HepG2 (cell line): ENCODE results near the gene AXIN1. TPM values are rescaled to one million over a fixed set of nuclear protein-coding genes. Genes with fewer than 3 reads are reported as not detected.
A peak's percentile ranks its signal among the peaks of the same experiment; 100 is the strongest.

Source experiments
- ATAC-seq: fragments of 200-7000 bp; cut with Tn5 transposase; 3 replicates; pipeline ENCODE4 v1.9.1; 2020; ENCODE audit warnings: mild to moderate bottlenecking, moderate library complexity
- BruUV-seq: library from RNA; stranded (reverse); fragments of 400-500 nt; replicated peaks from 2 replicates; lab custom pipeline; 2021; lab: Mats Ljungman, UMichigan
- CTCF ChIA-PET: fragments of 300-600 bp; formaldehyde crosslinking; extraction: SDS; loops from one replicate; lab custom pipeline; 2021; ENCODE audit warnings: low total read pairs, inconsistent platforms, low intra/inter-chr PET ratio; lab: Yijun Ruan, JAX
- POLR2A ChIA-PET: fragments of 350-600 bp; sonication (Branson Sonifier 250); formaldehyde crosslinking; loops from one replicate; lab custom pipeline; 2020; ENCODE audit warnings: antibody characterized with exemption, inconsistent platforms; lab: Yijun Ruan, JAX
- DNase-seq: peaks from one replicate; pipeline ENCODE4 v3.0.0-alpha.2; 2015; ENCODE audit warnings: low spot score
- FAIRE-seq: peaks from 3 replicates; lab custom pipeline; 2011; peaks lifted over from hg19 to GRCh38; lab: Jason Lieb, UNC
- H2AFZ ChIP-seq: one replicate; pipeline ENCODE4 v1.6.1; 2011; ENCODE audit warnings: low read length, inconsistent platforms
- H3K27ac ChIP-seq: fragments of 300-600 bp; 3 replicates; pipeline ENCODE4 v1.8.0; 2011; ENCODE audit warnings: mixed run types, mild to moderate bottlenecking, mixed read lengths, low read length, inconsistent platforms; ENCODE audit not compliant: insufficient read depth; ENCODE audit errors: extremely low read length
- H3K27me3 ChIP-seq, 2 experiments: fragments of 200-600 bp in 1 of 2; 2 replicates in 1 of 2; 3 replicates in 1 of 2; pipeline versions ENCODE4 v1.6.0 to v1.8.0; 2011; ENCODE audit warnings: low read length in 2 of 2, mild to moderate bottlenecking in 2 of 2, moderate library complexity in 2 of 2, inconsistent platforms in 1 of 2; ENCODE audit not compliant: insufficient read depth in 2 of 2, control insufficient read depth in 1 of 2
- H3K36me3 ChIP-seq, 2 experiments: fragments of 200-600 bp in 1 of 2; replicated peaks in 1 of 2; 2 replicates in 1 of 2; 3 replicates in 1 of 2; pipeline versions ENCODE4 v1.5.1 to v1.8.0; 2011; ENCODE audit warnings: low read length in 2 of 2, inconsistent platforms in 1 of 2; ENCODE audit not compliant: insufficient read depth in 2 of 2, control insufficient read depth in 1 of 2
- H3K4me1 ChIP-seq: 2 replicates; pipeline ENCODE4 v1.5.1; 2012; ENCODE audit warnings: low read length, inconsistent platforms; ENCODE audit not compliant: insufficient read depth
- H3K4me2 ChIP-seq: 2 replicates; pipeline ENCODE4 v1.6.0; 2011; ENCODE audit warnings: low read depth, low read length, inconsistent platforms
- H3K4me3 ChIP-seq, 3 experiments: fragments of 200-600 bp in 1 of 3; sonication (generic), shearing (Covaris generic) in 1 of 3; replicated peaks in 1 of 3; 2 replicates each; pipeline ENCODE4 v1.5.1; 2011 to 2016; ENCODE audit warnings: low read length in 3 of 3, inconsistent platforms in 2 of 3, low read depth in 2 of 3, mild to moderate bottlenecking in 2 of 3, control low read depth in 1 of 3, mixed read lengths in 1 of 3; ENCODE audit not compliant: insufficient read depth in 1 of 3
- H3K79me2 ChIP-seq: one replicate; pipeline ENCODE4 v1.6.1; 2011; ENCODE audit warnings: low read length, inconsistent platforms; ENCODE audit not compliant: insufficient read depth
- H3K9ac ChIP-seq: 2 replicates; pipeline ENCODE4 v1.6.0; 2011; ENCODE audit warnings: mild to moderate bottlenecking, low read depth, low read length, inconsistent platforms; ENCODE audit not compliant: insufficient read depth
- H3K9me3 ChIP-seq: 2 replicates; pipeline ENCODE4 v1.5.1; 2012; ENCODE audit warnings: mild to moderate bottlenecking, low read length
- H4K20me1 ChIP-seq: 2 replicates; pipeline ENCODE4 v1.6.0; 2011; ENCODE audit warnings: inconsistent platforms, mild to moderate bottlenecking, low read length, moderate library complexity; ENCODE audit not compliant: insufficient read depth
- KLF6 ChIP-seq: IDR thresholded peaks from 2 replicates; pipeline ENCODE4 v1.8.0; 2016; ENCODE audit warnings: missing biosample characterization, missing genetic modification reagents
- NRL ChIP-seq: sonication (generic); formaldehyde crosslinking; IDR thresholded peaks from 2 replicates; pipeline ENCODE4 v1.5.0; 2020; ENCODE audit warnings: missing genetic modification reagents, mild to moderate bottlenecking, moderate library complexity, borderline replicate concordance
- RFX1 ChIP-seq: fragments of 450-650 bp; IDR thresholded peaks from 2 replicates; pipeline ENCODE4 v1.6.1; 2017
- SOX5 ChIP-seq: IDR thresholded peaks from 2 replicates; pipeline ENCODE4 v1.6.1; 2016; ENCODE audit warnings: borderline replicate concordance
- ZNF121 ChIP-seq: sonication (generic); formaldehyde crosslinking; IDR thresholded peaks from 2 replicates; pipeline ENCODE4 v1.5.0; 2020; ENCODE audit warnings: mild to moderate bottlenecking, missing genetic modification reagents
- ZNF451 ChIP-seq: sonication (generic); formaldehyde crosslinking; IDR thresholded peaks from 2 replicates; pipeline ENCODE4 v1.5.0; 2020; ENCODE audit warnings: mild to moderate bottlenecking, missing genetic modification reagents
- WGBS: methylation state at CpG from one replicate; pipeline ENCODE4 v1.1.6; 2017; ENCODE audit warnings: low lambda C conversion rate; 5-methylcytosine and 5-hydroxymethylcytosine counted together
- in situ Hi-C: cut with HindIII; loops from 2 replicates; pipeline ENCODE4 v1.10.0; 2017; ENCODE audit warnings: low pct_unique_long_range_greater_than_20kb; ENCODE audit not compliant: extremely low pct_ligation_motif_present
- intact Hi-C: fragments of 100-400 bp; cut with micrococcal nuclease; formaldehyde crosslinking; loops from one replicate; pipeline ENCODE4 v1.10.0; 2022; ENCODE audit not compliant: unreplicated experiment
- polyA plus RNA-seq, 8 experiments: library from polyadenylated mRNA; depleted of rRNA in 3 of 8; stranded (reverse) in 7 of 8; unstranded in 1 of 8; fragments of >200 nt; fragmentation: Illumina TruSeq in 4 of 8; extraction: Trizol in 4 of 8; gene quantifications; 2 replicates each; pipeline versions ENCODE4 v1.2.1 to v1.2.3, GENCODE V29; 2011 to 2016; ENCODE audit warnings: low read depth in 4 of 8, missing spikeins in 1 of 8, mixed read lengths in 1 of 8; ENCODE audit not compliant: insufficient read depth in 1 of 8
- total RNA-seq, 5 experiments: library from RNA; depleted of rRNA; stranded (reverse); fragments of >200 nt; fragmentation: Illumina TruSeq; extraction: Trizol; gene quantifications; 2 replicates each; pipeline ENCODE4 v1.2.3, GENCODE V29; 2016; ENCODE audit warnings: low read depth in 1 of 5
- TF ChIP-seq, protein P1 (sequence below): sonication (generic); formaldehyde crosslinking; IDR thresholded peaks from 2 replicates; pipeline ENCODE4 v1.4.0; 2020; ENCODE audit warnings: missing genetic modification reagents
- TF ChIP-seq, protein P2 (sequence below): sonication (generic); formaldehyde crosslinking; IDR thresholded peaks from 2 replicates; pipeline ENCODE4 v1.5.0; 2020; ENCODE audit warnings: missing genetic modification reagents, mild to moderate bottlenecking, borderline replicate concordance
- TF ChIP-seq, protein P3 (sequence below): sonication (generic); formaldehyde crosslinking; IDR thresholded peaks from 2 replicates; pipeline ENCODE4 v1.9.0; 2021; ENCODE audit warnings: missing genetic modification reagents, borderline replicate concordance
- TF ChIP-seq, protein P4 (sequence below): IDR thresholded peaks from 2 replicates; pipeline ENCODE4 v1.6.1; 2018; ENCODE audit warnings: missing genetic modification reagents, mild to moderate bottlenecking, missing compliant biosample characterization
- TF ChIP-seq, protein P5 (sequence below): sonication (generic); formaldehyde crosslinking; IDR thresholded peaks from 2 replicates; pipeline ENCODE4 v1.4.0; 2020; ENCODE audit warnings: missing genetic modification reagents, borderline replicate concordance

Gene AXIN1
- total and polyA plus RNA-seq, 2 of the 13 experiments (the other 11 are each of a cell fraction or from before 2014, with no cell fraction given), result 24.0 to 26.0 TPM

DNA sequence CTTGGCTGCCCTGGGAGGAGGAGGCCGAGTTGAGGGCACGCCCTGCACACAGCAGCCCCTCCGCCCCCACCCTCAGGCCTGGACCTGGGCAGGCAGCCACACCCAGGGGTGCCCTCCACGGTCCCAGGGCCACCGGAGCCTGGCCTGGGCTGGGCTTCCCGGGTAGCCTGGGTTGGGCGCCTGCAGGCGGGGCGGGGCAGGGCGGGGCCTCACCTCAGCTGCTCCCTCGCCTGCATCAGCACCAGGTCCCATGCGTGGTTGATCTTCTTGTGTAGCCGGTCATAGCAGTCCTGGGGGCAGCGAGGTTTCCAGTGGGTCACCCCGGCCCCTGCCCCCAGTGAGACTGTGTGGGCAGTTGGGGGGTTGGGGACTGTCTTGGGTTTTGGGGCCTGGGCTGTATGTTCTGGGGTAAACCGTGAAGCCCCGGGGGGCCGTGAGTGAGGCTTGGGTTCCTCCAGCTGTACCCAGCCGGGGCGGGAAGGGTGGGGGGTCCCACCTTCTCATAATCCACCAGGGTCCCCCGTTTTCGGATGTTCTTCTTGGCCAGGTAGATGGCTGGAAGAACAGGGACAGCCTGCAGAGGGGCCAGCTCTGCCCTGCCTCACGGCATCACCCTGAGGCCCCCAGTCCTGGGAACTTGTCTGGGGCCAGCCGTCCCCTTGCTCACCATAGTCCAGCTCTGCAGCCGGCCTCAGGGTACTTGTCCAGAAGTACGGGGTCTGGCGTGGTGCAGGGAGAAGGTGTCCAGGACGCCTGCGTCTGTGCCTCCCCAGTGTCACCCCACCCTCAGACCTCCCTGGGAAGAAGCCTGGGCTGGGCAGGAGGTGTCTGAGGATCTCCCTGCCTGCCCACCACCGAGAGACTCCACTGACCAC lies 78.7 kb downstream of the AXIN1 start:
- BruUV-seq, result no TSS peak
- DNase-seq (no peak), ATAC-seq (peak; percentile 21), FAIRE-seq (no peak)
- no peaks in the 10 kb centered on the region for H3K79me2 ChIP-seq
- WGBS, result 33% methylated on average over 10 of the region's 30 CpGs
- no peaks in the 10 kb centered on the region for H3K36me3 ChIP-seq
- no peak overlapping the region; the same call in 1 of the 2 replicates for H3K4me2 ChIP-seq
- H3K9ac ChIP-seq, result no peak overlapping the region
- peaks cover 40% of the 10 kb centered on the region for H3K4me1 ChIP-seq
- intact Hi-C loops (no loop called here), in situ Hi-C loops (loop anchor here (5.0 kb wide), 1 partner anchor 89 kb away; no protein-coding TSS in a partner anchor)
- no peaks in the 10 kb centered on the region for H4K20me1 ChIP-seq
- H3K27ac ChIP-seq, result no peak overlapping the region
- H3K9me3 ChIP-seq, result no peaks in the 10 kb centered on the region
- H3K4me3 ChIP-seq, result peak overlapping the region in 1 of 3 experiments; percentile 42; a peak in 1 of 6 replicates
- ChIA-PET POLR2A (no interaction called here), CTCF (interaction anchor here (1.9 kb wide), 1 partner anchor 88 kb away, joined by 8 read pairs; no protein-coding TSS in a partner anchor)
- no peak overlapping the region for H2AFZ ChIP-seq
- peaks cover 19 to 74% of the 10 kb centered on the region in 2 experiments; a peak in 4 of 5 replicates for H3K27me3 ChIP-seq
- TF ChIP-seq ZNF451 (CRISPR knock-in tag), result no peak
- TF ChIP-seq, protein P1, sequence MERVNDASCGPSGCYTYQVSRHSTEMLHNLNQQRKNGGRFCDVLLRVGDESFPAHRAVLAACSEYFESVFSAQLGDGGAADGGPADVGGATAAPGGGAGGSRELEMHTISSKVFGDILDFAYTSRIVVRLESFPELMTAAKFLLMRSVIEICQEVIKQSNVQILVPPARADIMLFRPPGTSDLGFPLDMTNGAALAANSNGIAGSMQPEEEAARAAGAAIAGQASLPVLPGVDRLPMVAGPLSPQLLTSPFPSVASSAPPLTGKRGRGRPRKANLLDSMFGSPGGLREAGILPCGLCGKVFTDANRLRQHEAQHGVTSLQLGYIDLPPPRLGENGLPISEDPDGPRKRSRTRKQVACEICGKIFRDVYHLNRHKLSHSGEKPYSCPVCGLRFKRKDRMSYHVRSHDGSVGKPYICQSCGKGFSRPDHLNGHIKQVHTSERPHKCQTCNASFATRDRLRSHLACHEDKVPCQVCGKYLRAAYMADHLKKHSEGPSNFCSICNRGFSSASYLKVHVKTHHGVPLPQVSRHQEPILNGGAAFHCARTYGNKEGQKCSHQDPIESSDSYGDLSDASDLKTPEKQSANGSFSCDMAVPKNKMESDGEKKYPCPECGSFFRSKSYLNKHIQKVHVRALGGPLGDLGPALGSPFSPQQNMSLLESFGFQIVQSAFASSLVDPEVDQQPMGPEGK (CRISPR knock-in tag), result no peak
- TF ChIP-seq ZNF121 (CRISPR knock-in tag), result no peak
- TF ChIP-seq, protein P2, sequence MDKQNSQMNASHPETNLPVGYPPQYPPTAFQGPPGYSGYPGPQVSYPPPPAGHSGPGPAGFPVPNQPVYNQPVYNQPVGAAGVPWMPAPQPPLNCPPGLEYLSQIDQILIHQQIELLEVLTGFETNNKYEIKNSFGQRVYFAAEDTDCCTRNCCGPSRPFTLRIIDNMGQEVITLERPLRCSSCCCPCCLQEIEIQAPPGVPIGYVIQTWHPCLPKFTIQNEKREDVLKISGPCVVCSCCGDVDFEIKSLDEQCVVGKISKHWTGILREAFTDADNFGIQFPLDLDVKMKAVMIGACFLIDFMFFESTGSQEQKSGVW (CRISPR knock-in tag), result no peak
- TF ChIP-seq SOX5 (CRISPR knock-in tag), result no peak
- TF ChIP-seq, protein P3, sequence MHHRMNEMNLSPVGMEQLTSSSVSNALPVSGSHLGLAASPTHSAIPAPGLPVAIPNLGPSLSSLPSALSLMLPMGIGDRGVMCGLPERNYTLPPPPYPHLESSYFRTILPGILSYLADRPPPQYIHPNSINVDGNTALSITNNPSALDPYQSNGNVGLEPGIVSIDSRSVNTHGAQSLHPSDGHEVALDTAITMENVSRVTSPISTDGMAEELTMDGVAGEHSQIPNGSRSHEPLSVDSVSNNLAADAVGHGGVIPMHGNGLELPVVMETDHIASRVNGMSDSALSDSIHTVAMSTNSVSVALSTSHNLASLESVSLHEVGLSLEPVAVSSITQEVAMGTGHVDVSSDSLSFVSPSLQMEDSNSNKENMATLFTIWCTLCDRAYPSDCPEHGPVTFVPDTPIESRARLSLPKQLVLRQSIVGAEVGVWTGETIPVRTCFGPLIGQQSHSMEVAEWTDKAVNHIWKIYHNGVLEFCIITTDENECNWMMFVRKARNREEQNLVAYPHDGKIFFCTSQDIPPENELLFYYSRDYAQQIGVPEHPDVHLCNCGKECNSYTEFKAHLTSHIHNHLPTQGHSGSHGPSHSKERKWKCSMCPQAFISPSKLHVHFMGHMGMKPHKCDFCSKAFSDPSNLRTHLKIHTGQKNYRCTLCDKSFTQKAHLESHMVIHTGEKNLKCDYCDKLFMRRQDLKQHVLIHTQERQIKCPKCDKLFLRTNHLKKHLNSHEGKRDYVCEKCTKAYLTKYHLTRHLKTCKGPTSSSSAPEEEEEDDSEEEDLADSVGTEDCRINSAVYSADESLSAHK (CRISPR knock-in tag), result no peak
- TF ChIP-seq RFX1, result no peak
- no peak for TF ChIP-seq NRL (CRISPR knock-in tag)
- TF ChIP-seq, protein P4, sequence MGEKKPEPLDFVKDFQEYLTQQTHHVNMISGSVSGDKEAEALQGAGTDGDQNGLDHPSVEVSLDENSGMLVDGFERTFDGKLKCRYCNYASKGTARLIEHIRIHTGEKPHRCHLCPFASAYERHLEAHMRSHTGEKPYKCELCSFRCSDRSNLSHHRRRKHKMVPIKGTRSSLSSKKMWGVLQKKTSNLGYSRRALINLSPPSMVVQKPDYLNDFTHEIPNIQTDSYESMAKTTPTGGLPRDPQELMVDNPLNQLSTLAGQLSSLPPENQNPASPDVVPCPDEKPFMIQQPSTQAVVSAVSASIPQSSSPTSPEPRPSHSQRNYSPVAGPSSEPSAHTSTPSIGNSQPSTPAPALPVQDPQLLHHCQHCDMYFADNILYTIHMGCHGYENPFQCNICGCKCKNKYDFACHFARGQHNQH (CRISPR knock-in tag), result no peak
- TF ChIP-seq, protein P5, sequence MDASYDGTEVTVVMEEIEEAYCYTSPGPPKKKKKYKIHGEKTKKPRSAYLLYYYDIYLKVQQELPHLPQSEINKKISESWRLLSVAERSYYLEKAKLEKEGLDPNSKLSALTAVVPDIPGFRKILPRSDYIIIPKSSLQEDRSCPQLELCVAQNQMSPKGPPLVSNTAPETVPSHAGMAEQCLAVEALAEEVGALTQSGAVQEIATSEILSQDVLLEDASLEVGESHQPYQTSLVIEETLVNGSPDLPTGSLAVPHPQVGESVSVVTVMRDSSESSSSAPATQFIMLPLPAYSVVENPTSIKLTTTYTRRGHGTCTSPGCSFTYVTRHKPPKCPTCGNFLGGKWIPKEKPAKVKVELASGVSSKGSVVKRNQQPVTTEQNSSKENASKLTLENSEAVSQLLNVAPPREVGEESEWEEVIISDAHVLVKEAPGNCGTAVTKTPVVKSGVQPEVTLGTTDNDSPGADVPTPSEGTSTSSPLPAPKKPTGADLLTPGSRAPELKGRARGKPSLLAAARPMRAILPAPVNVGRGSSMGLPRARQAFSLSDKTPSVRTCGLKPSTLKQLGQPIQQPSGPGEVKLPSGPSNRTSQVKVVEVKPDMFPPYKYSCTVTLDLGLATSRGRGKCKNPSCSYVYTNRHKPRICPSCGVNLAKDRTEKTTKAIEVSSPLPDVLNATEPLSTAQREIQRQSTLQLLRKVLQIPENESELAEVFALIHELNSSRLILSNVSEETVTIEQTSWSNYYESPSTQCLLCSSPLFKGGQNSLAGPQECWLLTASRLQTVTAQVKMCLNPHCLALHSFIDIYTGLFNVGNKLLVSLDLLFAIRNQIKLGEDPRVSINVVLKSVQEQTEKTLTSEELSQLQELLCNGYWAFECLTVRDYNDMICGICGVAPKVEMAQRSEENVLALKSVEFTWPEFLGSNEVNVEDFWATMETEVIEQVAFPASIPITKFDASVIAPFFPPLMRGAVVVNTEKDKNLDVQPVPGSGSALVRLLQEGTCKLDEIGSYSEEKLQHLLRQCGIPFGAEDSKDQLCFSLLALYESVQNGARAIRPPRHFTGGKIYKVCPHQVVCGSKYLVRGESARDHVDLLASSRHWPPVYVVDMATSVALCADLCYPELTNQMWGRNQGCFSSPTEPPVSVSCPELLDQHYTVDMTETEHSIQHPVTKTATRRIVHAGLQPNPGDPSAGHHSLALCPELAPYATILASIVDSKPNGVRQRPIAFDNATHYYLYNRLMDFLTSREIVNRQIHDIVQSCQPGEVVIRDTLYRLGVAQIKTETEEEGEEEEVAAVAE (CRISPR knock-in tag), result no peak
- TF ChIP-seq KLF6 (CRISPR knock-in tag), result no peak
